IMR-90 (cell line): ENCODE data around the gene NPHP4.

ENCODE experiments used
- CEBPB ChIP-seq: IDR thresholded peaks from 2 replicates; pipeline ENCODE4 v1.6.1; 2012; ENCODE audit warnings: low read depth, low read length, improper control_type of control experiment
- CTCF ChIP-seq: conservative IDR thresholded peaks from 2 replicates; pipeline ENCODE4 v1.5.1; 2012; ENCODE audit warnings: mild to moderate bottlenecking, low read depth, low read length, improper control_type of control experiment

DNA sequence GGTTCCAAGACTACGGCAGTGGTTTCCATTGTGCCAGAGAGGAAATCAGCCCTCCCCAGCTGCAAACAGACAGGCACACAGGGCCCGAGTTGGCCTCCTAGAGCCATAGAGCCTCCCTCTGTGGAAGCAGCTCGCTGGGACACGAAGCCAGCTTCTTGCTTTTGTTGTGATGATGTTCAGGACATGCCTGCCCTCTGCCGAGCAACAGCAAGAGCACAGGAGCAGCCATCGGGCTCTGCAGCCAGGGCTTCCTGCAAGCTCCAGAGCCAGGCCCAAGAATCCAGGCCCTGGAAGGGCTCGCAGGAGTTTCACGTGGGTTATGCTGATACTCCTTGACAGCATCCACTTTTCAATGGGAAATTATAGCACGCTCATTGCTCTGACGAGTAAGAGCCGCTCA lies 18.5 kb downstream of the NPHP4 start:
- TF ChIP-seq CTCF = no peak
- no peak for TF ChIP-seq CEBPB
